RPMI8226 (cell line): ENCODE data around the gene MOCS2.
"Not testable (repeated sequence)": the region's sequence is repeated elsewhere in the genome, so short reads cannot be mapped to it uniquely, and the experiment has no call there.

ENCODE experiments used
- DNase-seq: peaks from one replicate; pipeline ENCODE4 v3.0.0-alpha.2; 2015

MOCS2 gene, protein sequence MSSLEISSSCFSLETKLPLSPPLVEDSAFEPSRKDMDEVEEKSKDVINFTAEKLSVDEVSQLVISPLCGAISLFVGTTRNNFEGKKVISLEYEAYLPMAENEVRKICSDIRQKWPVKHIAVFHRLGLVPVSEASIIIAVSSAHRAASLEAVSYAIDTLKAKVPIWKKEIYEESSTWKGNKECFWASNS

DNA sequence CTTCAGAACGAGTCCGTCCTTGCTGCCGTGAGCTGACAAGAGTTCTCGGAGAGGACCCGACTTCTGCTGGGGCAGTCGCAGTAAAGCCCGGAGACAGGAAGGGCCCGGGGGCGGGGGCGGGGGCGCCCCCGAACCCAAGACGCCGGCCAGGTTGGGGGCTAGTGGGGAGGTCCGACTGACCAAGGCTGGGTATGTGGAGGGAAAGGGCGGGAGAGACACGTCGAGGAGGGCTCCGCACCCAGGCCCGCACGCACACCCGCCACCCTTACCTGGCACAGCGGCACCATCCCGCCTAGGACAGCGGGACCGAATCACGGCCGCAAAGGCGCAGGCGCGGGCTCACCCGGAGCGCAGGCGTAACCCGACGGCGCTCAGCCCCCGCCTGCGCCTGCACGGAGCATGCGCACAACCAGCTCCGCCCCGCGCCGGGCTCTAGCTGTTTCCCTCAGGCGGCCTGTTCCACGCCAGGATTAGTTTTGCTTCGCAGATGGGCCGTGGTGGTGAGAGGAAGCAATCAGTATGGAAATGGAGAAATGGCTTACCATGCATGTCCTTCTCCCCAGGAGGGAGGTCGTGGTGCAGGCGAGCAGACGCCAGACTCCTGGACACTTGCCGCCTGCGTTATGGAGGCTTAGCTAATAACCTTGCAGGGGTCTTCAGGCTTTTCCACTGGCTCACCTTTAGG is at the start of gene MOCS2:
TSS of gene MOCS2 (minus strand) at position 315 of the 685 bp plus-strand sequence. CDS start 2,583 bp downstream, outside the sequence.
- peak; percentile 97 for DNase-seq

DNA sequence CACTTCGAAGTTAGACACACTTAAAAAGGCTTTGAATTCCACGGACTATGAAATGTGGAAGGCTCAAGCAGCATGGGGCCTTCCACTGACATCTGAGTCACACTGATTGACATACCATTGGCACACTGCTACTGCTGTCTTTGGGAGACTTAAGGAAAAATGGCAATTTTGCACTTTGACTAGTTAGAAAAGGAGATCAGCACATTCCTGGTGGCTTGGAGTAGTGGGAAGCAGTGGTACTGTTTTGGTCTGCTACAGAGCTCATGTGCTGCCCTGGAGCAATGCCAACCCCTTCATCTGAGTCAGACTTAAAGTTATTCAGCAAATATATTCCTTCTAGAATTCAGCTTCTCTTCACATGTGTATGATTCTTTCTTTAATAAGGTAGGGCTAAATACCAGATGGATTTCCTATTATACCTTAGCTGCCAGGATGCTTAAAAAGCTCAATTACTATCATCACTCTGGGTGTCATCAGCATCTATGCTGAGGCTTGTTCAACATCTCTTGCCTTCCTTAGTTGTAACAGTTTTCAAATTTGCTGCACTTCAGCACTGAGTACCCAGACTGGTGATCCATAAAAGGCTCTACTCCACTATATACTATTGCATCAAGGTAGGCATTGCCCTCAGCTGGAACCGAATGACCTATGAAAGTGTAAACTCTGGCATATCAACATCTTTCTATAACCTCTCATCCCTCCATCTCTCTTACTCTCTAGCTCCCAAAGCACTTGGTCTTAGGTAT is 42.3 kb upstream of the MOCS2 start:
- no peak for DNase-seq

DNA sequence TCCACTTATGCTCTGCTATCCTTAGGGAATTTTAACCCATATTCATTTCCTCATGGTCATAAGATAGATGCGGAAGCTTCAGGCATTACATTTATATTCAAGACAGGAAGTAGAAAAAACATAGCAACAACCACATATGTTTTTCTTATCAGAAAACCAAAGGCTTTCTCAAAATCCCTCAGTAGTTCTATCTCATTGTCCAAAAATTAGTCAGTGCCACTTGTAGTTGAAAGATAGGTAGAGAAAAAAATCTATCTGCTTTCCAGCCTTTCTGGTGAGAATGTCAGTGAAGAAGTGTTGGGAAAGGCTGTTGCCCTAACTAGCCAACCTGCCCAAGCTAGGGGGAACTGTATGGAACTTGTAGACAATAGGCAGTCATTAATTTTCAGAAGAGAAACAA is 23.5 kb upstream of the MOCS2 start:
- no peak for DNase-seq

DNA sequence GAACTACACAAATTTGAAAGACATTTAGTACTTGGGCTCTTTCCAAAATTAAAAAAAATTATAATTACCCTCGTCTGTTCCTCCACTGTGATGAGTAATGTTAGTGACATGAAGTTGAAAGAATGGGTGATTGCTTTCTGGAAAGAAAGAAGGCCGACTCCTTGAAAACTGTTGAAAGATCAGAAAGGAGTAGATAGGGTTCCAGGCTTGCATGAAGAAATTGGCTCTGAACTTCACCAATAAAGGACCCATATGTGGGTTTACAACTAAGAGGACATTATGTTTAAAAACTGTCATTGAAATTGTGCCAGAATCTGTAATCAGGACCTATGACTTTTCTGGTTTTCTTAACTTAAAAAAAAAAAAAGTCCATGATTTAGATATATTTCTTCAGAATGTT is 20.7 kb upstream of the MOCS2 start:
- DNase-seq: no peak

DNA sequence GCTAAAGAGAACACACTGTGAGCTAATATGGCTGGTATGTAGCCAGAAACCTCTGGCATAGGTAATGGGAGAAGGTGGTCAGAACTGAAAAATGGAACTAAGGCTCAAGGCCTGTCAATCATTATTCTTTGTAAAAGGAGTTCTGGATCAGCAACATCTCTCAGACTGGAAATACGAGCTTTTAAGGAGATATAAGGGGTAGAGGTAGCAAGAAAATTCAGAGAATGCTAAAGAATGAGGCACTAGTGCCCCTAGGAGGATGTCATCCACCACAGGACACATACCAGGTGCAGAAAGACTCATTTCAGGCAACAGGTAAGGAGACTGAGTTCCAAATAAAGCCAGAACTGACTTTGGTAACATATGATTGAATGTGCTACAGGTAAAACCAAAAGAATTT is 18.9 kb upstream of the MOCS2 start:
- no peak for DNase-seq

DNA sequence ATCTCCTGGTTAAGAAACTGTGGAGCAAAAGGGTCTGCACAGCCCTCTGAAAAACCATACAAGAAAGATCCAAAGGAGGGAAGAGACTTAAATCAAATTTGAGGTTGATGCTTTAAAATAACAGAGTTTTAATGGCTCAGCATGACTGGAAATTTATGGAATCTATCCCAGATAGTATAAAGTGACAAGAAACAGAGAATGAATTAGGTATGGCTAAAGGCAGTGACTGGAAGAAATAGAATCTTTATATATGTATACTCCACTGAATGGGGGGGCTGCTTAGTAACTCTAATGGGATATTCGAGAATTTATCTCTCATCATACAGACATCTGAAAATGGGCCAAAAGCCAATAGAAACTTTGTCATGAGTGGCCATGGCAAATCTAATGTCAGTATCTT is 17.6 kb upstream of the MOCS2 start:
- DNase-seq: no peak

DNA sequence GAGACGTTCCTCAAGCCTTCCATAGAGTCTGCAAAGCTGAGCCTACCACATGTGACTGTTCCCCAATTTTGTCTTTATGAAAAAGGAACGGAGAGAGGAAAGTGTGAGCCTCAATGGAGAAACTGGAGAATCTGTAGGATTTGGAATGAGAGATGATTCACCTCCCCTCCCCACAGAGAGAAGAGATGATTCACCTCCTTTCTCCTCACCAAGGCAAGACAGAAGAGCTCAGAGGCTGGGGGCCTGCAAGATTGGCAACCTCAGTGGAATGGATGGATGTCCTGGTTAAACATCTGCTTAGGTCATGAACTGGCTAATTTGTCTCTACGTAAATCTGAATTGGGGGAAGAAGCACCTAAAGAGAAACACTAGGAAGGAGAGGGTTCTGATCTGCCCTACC is 17.0 kb upstream of the MOCS2 start:
- no peak for DNase-seq

DNA sequence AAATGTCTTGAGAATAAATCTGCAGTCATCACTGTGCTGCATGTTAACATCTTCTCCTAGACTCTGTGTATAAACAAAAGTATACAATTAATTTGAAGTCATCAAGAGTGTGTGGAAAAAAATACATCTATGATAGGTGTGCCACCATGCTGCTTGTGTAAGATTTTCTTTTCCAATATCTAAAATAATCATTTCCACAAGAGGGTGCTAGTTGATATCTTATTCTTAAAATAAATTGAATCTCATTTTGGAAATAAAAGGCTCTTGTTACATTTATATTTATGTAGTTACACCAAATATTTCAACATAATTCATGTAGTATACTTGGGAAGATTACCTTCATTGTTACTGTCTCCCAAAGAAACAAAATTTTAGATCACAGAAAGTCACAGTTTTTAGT is 14.1 kb upstream of the MOCS2 start:
- no peak for DNase-seq

DNA sequence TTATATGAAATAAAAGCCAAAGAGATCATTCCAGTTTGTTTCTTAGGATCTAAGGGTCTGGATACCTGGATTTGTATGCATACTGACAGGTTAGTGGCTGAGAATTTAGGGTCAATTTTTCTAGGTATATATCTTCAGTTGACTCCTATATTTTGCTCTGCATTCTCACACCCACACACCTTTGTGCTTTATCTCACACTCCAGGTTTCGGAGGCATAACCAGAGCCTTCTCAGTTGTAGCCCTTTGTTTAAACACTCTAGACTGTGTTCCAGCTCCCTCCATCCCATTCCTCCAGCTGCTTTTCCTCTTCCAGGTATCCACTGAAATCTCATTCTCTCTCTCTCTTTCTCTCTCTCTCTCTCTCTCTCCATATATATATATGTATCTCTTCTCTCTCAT is 10.6 kb upstream of the MOCS2 start:
- no peak for DNase-seq

DNA sequence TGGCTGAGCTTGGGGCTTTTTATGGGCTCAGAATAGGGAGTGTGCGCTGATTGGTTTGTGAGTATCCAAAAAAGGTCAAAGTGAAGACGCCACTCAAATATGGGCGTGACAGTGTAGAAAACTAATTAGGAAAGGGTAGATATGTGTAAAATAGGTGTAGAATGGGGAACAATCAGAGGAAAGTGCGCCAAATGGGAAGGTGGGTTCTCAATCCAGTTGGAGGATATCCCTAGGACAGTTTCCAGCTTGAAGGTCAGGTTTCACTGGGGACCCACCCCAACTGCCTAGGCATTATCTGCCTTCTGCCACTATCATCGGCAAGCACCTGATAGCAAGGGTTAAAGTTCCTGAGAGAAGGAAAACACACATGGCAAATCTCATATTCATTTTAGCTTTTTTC is 9.3 kb upstream of the MOCS2 start:
- DNase-seq: no peak

DNA sequence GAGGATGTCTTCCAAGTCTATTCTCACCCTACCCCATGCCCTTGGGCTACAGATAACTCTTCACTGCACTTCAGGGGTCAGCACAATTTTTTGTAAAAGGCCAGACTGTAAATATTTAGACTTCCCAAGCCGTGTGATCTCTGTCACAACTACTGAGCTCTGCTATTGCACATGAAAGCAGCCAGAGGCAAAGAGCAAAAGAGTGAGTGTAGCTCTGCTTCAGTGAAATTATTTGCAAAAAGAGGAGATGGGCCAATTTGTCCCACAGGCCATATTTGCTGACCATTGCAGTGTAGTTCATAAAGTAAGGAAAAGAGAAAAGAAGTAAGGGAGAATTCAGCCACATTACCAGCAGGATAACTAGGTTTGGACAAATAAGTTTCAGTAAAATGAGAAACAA is 7.0 kb upstream of the MOCS2 start:
- no peak for DNase-seq

DNA sequence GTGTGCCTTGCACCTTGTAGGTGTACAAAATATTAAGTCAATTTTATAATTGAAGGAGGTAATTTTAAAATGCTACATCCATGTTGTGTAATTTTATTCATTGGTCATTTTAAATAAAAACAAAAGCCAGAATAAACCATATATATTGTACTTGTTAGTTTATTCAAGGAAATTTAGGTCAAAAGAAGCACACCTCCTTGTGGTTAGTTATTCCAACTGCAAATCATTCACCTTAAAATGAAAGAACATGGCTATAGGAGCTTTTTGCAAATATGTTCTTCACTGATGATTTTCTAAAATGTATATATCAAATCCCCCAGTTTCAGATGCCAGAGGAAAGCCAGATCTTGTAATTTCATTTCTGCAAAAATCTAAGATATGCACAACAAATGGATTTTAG is 5.4 kb upstream of the MOCS2 start:
- DNase-seq: no peak

DNA sequence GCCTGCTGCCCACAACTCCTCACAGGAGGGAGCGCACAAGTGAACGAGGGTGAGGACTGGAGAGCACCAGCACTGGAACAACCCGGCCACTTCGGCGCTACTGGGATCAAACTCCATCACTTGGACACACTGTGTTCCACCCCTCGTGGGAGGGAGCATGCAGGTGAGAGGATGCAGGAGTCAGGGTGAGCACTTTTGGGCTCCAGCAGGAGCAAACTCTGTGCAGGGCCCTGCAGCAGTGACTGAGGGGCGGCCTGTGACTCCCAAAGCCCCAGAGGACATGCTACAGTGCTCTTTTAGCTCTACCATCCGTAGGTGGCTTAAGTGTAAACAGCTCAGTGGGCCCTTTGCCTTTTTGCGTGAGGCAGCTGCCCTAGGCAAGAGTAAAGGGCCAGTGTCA is 4.4 kb upstream of the MOCS2 start:
- DNase-seq: no peak

DNA sequence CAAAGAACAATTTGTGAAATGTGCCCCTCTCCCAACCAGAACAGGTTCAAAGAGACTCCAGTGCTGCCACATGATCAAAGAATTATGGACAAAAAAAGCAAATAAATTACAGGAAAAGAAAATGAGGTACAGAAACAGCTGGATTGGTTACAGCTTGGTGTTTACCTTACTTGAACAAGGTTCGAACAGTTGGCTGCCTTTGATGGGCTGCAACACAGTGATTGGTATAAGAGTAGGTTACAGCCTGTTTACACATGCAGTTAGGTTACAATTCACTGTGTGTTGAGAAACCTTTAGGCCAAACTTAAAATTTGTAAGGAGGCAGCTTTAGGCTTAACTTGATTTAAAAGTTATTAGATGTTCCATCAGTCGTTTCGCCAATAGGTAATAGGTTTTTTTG is 3.4 kb upstream of the MOCS2 start:
- no peak for DNase-seq

DNA sequence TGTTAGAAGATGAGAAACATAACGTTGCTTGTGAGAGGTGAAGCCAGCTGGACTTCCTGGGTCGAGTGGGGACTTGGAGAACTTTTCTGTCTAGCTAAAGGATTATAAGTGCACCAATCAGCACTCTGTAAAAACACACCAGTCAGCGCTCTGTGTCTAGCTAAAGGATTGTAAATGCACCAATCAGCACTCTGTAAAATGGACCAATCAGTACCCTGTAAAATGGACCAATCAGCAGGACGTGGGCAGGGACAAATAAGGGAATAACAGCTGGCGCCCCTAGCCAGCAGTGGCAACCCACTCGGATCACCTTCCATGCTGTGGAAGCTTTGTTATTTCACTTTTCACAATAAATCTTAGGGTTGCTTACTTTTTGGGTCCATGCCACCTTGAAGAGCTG is 2.8 kb upstream of the MOCS2 start:
- DNase-seq: not testable (repeated sequence)

DNA sequence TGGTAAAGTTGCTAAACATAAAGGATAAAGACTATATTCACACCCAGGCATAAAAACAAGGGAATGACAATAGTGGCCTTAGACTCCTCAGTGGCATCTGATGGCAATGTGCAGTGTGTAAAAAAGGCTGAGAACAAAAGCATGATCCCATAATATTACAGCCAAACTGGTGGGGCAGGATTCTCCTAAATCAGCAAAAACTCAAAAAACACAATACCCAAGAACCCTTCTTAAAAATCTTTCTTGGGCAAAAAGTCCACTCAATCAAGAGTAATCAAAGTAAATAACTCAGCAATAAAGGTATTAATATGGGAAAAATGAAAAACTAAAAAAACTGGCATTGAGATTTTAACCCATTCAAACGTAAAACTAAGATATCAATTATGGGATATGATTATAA is 1.6 kb upstream of the MOCS2 start:
- DNase-seq: no peak

DNA sequence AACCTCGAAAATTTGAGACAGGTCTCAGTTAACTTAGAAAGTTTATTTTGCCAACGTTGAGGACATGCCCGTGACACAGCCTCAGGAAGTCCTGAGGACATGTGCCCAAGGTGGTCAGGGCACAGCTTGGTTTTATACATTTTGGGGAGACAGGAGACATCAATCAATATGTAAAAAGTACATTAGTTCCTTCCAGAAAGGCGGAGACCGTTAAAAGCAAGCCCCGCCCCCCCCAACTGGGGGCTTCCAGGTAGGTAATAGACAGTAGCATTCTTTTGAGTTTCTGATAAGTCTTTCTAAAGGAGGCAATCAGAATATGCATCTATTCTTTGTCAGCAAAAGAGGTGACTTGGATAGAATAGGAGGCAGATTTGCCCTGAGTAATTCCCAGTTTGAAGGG is 599 bp upstream of the MOCS2 start:
- DNase-seq: no peak

DNA sequence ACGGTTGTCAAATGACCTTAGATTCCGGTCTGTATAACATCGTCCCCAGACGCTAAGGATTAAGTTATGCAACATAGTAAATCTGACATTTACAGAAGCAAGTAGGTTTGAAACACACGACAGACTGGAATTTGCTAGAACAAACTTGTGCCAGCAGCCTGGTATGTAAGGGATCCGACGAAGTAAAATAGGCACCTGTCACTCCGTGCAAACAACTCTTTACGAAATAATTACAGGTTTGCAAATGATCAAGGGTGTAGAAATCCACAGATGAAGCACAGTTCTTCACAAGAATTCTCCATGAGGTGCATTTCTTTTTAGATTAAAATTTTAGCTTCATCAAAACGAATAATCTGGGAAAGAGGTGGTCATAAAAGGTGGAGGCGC is 508 bp downstream of the MOCS2 start:
- DNase-seq: peak; percentile 31

DNA sequence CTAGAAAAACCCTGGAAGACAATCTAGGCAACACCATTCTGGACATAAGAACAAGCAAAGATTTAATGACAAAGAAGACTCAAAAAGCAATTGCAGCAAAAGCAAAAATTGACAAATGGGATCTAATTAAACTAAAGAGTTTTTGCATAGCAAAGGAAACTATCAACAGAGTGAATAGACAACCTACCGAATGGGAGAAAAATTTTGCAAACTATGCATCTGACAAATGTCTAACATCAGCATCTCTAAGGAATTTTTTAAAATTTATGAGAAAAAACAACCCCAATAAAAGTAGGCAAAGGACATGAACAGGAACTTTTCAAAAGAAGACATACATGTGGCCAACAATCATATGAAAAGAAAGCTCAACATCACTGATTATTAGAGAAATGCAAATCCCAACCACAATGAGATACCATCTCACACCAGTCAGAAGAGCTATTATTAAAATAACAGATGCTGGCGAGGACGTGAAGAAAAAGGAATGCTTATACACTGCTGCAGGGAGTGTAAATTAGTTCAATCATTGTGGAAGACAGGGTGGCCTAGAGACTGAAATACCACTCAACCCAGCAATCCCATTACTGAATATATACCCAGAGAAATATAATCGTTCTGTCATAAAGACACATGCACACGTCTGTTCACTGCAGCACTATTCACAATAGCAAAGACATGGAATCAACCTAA is 3.8 kb downstream of the MOCS2 start:
- DNase-seq: no peak

DNA sequence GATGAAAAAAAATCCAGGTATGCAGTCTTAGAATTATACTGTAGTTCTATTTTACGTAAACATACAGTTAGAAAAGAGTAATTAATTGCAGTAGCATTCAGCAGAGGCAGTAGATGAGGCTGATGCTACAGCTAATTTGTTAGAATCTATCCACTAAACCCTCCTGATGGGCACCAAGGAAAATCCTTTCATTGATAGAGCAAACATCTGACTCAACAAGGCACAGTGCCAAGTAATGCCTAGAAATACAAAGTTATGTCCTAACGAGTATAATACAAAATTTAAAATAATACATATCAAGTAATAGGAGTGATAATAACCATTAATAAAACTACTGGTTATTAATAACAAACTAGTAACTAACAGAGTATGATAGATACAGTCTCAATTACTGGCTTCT is 9.0 kb downstream of the MOCS2 start:
- no peak for DNase-seq

DNA sequence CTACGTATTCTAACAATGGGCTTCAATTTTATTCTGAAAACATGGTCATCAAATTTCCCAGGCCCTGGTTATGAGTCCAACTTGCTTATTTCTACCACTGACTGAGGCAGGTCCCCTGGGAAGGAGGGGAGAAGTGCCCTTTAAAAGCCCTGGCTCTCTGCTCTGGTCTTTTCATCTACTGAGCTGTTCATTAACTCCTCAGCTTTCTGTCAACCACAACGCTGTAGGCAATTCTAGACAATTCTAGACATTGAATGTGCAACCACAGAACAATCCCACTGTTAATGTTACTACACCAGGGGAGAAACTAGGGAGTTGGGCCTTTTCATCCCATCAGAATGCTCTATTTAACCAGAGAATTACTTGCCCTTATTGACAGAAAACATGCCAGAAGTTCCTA is 10.0 kb downstream of the MOCS2 start:
- DNase-seq: no peak

DNA sequence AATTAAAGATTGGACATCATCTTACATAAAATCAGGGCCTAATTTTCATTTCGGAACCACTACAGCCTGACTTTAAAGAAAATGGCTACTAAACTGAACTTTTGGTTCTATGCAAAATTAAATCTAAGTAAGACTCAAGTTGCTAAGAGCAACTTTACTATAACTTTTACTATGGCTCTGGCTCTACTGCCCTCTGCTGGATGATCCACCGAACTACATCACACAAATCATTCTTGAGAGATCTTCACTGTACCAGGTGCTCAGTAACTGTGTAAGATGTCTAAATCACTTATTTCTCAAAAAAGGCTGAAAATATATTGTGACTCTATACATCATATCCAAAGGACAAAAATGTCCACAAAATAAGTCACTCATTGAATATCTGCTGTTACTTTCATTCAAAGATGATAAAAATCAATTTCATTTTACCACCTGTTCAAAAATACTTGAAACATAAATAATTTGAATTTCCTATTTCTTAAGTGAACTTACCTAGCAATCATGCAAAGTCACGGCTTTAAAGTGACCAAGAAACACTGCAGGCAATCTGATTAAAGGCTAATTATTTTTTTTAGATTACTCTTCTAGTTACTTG is 13.5 kb downstream of the MOCS2 start:
- peak; percentile 72 for DNase-seq

DNA sequence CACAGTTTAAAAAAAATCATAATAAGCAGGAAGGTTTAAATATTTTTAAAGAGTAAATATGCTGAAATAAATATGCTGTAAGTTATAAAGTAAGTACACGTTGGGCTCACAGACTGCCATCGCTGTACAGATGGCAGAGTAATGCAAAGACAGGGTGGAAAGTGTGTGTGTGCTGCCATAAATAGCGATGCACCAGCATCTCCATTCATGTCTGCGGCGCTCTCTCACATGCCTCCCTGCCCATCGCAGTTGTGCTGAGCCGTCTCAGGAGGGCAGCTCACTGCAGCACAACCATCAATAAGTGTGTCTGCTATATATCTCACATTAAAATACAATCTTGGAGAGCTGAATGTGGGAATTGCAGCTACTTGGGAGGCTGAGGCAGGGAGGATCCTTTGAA is 14.3 kb downstream of the MOCS2 start:
- DNase-seq: no peak
